ENCODE results near the gene PARP1.
"Not testable (repeated sequence)": the region's sequence is repeated elsewhere in the genome, so short reads cannot be mapped to it uniquely, and the experiment has no call there.

The PARP1 gene

DNA sequence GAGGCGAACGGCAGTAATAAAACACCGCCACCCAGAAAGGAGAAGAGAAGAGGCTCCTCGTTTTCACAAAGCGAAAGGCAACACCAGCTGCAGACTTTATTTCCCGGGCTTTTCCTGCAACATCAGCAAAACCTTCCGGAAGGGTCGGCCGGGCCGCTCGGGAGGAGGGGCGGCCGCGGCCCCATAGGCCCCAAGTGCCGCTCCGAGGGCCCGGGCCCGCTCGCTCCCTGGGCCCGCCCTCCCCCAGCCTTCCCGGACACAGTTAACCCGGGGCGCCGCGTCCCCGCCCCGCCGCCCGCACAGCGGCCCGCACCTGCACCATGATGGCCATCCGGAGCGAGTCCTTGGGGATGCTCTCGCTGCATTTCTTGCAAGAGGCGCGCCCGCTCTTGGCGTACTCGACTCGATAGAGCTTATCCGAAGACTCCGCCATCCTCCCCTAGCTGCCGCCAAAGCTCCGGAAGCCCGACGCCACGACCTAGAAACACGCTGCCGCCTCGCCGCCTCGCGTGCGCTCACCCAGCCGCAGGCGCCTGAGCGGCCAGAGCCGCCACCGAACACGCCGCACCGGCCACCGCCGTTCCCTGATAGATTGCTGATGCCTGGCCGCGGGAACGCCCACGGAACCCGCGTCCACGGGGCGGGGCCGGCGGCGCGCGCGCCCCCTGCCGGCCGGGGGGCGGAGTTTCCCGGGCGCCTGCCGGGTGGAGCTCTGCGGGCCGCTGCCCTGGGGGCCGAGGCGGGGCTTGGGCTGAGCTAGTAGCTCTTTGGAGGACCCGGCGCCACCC is at the start of gene PARP1:
Gene PARP1, minus strand, starts transcription at position 597 of the 788 bp plus-strand sequence. Its CDS starts 164 bp downstream, at position 433.
- peak in 57 of 58 donors; percentile 24 to 88 (median 79) for DNase-seq

DNA sequence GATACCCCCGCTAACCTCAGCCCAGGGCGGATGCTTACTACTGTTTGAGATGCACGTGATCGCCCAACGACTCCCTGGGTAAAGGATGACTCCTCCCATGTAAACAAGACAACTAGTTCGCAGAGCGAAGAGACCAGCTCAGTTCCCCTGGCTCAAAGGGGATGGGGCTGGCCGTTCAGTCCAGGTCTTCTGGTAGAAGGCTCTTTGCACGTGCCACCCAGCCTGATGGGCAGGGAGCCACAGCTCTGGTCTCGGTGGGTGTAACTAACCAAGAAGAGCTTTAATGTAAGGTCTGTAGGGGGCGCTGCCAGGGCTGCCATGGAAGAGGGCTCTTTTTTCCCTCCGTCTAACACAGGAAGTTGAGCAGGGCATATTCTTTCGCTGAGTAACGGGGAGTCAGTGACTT is 49.4 kb upstream of the PARP1 start:
- no peak for DNase-seq

DNA sequence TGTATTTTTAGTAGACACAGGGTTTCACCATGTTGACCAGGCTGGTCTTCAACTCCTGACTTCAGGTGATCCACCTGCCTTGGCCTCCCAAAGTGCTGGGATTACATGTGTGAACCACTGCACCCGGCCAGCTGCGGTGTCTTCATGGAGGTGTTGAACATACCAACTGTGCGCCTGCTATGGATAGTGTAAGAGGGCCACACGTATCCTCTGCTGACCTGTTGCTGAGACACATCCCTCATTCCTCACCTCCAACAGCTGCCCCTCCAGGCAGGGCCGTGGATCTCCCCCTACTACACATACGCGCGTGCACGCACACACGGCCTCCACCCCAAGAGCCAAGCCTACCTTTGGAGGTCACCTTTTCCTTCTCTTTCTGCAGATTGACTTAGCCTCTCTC is 48.0 kb upstream of the PARP1 start:
- DNase-seq: no peak

DNA sequence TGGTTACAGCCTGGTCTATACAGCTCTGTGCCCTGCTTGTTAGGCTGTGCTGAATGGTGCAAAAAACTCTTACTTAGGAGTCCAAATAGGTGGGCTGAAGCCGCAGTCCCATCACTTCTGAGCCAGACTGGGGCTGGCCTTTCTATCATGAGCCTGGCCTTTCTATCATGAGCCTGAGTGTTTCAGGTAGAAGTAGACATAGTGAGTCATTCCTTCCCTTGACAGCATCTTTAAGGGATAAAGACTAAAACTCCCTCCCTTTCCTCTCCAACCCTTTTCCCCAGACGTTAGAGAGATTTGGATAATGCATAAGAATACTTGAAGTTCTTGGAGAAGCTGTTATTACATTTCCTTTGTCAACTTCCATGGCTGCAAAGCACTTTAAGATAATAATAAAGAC is 46.5 kb upstream of the PARP1 start:
- no peak for DNase-seq

DNA sequence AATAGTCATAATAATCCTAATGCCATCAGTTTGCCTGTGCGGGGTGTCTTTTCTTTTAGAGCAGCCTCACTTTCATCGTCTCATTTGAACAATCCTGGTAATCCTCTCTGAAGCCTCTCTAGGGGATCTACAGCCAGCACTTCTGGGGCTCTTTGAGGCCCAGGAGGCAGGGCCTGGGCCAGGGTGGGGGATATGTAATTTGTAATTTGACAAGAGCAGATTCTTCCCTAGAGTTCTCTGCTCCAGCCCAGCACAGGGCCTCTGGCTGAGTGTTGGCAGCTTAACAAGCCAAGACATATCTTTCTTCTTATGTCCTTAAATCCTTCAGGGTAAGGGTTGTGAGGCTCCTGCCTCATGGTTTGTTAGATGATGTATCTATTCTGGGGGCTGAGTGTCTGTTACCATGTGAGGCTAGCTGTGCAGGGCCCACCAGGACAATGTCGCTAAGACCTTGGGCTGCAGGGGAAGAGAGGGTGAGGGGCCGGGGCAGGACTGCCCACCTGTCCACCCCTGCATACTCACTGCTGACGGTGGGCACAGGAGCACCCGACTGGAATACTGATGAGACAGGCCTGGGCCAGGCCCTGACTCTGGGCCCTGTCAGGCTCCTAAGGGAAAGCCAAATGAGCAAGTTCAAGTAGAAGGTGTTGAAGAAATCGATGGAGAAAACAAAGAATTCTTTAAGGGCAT is 45.3 kb upstream of the PARP1 start:
- DNase-seq: no peak

DNA sequence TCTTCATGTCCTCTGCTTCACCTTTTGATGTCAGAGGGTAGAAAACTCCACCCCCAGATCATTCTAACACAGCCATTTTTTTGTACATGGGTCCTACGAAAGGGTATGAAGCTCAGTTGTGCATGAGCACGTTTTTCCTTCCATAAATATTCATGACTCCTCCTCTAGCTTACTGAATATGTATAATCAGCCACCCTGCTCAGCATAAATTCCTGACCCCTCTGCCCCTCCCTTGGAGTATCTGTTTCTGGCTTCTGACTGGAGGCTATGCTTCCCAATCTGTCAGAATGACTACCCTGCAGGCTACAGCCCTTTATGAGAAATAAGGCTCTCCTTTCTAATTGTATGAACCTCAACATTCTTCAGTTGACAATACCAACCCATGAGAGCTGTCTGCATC is 42.8 kb upstream of the PARP1 start:
- no peak for DNase-seq

DNA sequence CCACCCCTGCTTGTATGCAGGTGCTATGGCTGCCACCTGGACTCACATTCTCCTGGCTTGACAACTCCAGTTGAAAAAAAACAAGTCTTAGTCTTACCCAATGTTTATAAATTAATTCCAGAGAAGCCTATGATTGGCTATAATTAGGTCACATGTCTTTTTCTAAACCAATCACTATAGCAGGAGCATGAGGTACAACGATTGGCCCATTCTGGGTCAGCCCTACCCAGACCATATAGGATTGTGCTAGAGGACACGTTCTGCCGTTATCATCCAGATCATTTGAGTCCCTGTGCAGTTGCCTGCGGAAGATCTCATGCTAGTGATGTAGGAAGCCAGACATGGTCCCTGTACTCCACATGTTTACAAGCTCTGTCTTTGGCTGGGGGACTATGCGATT is 41.9 kb upstream of the PARP1 start:
- DNase-seq: no peak

DNA sequence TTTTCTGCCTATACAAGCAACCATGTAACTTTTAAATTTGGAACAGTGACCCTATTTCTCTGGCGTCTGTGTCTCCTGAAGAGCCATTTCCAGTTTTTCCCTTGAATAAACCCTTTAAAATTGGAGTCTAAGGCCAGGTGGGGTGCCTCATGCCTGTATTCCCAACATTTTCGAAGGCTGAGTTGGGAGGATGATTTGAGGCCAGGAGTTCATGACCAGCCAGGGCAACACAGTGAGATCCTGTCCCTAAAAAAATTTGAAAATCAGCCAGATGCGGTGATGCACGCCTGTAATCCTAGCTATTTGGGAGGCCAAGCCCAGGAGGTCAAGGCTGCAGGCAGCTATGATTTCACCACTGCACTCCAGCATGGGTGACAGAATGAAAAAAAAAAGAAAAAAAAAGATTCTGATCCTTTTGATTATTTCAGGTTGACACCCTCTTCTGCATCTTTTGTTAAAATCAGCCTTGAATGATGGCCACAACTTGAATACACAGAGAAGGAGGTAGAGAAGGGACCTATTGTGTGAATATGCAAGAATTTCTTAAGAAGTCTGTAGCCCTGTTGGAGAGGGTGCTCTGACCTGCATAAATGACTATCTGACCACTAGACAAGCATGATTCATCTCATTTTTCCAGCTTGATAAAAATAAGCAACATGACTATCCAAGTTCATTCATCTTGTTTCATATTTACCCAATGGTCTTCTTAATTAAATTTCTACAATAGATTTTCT is 40.2 kb upstream of the PARP1 start:
- no peak for DNase-seq

DNA sequence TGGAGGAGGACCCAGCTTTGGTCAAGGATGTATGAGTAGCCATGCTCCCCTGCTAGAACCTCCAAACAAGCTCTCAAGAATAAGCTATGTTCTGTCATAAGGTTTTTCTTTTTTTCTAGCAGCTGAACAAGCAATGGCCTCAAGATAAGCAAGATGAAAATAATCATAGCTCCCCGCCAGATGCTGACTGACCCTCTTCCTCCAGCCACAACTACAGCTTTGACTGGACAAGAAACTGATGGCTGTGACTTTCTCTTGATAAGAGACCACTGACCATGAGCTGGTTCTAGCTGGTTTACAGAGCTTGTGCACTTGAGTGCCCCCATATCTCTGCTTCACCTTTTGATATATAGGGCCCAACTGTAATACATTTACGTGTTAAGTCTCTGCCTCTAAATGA is 38.2 kb upstream of the PARP1 start:
- no peak for DNase-seq

DNA sequence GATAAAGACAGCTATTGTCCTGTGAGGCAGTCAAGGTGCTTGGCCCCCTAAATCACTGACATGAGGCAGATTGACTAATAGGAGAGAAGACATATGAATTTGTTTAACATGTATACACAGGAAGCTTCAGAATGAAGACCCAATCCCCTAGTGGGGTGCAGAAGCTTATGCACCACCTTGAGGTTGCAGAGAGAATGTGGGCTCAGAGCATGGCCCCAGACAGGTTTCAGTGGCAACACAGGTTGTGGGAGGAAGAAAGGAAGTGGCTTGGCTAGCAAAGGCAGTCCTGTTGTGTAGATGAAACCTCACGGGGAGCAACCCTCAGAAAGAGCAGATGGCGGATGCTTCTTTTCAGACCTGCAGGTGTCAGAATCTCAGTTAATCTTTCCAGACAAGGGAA is 37.0 kb upstream of the PARP1 start:
- no peak for DNase-seq

DNA sequence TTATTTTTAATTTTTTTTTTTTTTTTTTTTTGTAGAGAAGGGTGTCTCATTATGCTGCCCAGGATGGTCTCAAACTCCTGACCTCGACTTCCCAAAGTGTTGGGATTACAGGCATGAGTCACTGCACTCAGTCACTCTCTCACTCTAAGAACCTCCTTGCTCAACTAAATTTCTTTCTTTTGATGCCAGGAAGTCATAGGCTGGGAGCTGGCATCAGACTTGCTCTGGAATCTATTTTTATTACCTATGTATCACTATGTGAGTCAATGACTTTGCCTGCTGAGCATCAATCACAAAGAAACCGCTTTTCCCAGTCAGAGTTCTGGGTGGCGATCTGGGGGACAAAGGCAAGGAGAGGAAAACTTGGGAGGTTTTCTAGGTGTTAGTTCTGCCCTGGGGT is 35.5 kb upstream of the PARP1 start:
- DNase-seq: no peak

DNA sequence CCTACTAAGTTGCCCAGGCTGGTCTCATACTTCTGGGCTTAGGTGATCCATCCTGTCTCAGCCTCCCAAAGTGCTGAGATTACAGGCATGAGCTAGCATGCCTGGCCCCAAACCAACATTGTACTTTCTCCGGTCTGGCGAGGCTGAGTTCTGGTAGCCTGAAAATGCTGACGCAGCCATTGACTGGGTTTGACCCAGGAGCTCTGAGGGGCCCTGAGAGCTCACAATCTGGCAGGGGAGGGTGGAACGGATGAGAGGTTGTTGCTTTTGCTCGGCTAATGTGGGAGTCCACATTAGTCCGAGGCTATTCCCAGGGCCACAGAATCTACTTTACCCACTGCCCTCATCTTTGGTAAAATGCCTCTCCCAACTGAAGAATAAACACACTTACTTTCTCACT is 35.1 kb upstream of the PARP1 start:
- no peak for DNase-seq

DNA sequence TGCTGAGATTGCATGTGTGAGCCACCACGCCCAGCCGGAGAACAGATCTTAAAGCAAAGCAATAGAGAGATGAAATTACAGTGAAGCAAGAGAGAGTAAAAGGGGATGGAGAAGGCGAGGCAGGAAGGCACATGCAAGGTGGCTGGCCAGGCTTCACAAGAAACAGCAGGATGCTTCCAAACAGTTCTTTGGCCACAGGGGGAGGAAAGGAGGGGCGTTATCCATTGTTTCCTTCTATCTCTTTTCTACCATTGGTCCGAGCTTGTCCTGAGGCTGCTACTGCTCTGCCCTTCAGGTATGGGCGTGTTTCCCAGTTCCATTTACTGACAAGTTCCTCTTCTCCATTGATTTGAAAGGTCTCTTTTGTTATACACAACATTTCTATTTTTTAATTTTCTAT is 33.7 kb upstream of the PARP1 start:
- DNase-seq: no peak

DNA sequence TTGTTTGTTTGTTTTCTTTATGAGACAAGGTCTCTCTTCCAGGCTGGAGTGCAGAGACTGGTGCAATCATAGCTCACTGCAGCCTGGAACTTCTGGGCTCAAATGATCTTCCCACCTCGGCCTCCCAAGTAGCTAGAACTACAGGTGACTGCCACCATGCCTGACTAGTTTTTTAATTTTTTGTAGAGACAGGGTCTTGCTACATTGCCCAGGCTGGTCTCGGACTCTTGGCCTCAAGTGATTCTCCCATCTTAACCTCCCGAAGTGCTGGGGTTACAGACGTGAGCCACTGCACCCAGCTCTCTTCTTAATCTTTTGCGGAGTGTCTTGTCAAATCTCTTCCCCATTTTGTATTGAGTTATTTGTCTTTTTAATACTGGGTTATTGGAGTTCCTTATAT is 32.6 kb upstream of the PARP1 start:
- no peak for DNase-seq

DNA sequence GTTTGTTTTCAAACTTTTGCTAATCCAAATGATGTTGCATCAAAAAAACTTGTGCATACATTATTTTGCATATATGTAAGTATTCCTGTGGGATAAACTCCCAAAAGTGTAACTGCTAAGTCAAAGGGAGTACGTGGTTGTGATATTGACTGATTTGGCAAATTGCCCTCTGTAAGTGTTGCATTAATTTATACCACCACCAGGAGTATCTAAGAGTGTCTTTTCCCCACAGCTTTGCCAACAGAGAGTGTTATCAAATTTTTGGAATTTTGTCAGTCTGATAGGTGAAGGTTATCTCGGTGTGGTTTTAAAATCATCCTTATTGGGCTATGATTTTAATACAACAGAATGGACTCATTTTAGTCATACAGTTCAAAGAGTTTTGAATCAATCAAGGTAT is 30.1 kb upstream of the PARP1 start:
- DNase-seq: no peak

DNA sequence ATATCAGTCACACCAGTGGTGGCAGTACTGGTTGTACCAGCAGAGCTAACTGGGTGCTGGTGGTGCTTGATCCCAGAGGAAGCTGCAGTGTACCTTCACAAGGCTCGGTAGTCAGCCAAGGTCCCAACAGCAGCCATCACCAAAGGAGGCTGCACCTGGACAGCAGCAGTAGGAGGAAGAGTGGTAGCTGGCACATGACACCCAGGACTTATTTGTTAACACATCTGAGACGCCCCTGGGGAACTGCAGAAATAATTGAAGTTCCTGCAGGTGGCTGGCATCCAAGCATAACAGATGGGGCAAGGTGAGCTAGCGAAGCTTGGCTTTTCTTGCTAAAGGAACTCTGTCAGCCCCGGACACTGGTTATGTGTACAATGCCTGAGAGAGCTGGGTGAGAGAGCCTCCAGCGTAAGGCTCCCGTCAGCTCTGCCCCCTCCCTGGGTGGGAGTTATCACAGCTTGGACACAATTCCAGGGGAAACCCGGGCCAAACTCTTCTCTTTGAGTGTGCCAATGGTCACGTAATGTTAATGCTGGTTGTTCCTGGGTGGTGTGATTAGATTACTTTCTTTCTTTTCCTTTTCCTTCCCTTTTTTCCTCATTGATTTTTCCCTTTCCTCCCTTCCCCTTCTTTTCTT is 29.1 kb upstream of the PARP1 start:
- no peak for DNase-seq

DNA sequence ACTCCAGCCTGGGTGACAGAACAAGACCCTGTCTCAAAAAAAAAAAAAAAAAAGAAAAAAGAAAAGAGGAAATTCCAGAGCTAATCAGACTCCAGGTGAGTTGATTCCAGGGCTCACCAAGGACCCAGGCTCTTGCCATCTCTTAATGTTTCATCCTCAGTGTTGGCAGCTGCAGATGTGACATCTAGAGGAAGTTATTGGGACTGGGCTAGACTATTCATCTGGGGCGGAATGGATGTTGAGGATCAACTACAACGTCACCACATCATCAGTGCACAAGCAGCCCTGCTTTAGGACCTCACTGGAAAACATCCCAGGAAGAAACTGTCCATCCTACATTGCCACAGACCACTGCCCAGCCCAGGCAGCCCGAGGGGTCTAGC is 28.6 kb upstream of the PARP1 start:
- DNase-seq: no peak

DNA sequence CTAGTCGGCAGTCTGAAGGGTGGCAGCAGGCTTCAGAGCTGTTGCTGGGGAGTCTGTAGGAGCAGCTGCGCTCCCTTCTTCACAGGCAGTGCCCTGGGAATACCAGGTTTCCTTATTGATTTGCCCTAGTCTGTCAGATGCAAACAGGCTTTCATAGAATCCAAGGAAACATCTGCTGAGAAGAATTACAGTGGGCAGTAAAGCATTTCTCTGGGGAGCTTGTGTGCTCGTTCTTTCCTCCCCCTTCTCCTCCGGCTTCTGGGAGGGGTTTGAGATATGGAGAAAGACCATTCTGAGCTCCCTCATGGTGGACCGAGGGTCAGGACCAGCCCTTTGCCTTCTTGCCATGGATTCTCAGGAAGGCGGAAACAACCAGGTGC is 25.4 kb upstream of the PARP1 start:
- DNase-seq: no peak

DNA sequence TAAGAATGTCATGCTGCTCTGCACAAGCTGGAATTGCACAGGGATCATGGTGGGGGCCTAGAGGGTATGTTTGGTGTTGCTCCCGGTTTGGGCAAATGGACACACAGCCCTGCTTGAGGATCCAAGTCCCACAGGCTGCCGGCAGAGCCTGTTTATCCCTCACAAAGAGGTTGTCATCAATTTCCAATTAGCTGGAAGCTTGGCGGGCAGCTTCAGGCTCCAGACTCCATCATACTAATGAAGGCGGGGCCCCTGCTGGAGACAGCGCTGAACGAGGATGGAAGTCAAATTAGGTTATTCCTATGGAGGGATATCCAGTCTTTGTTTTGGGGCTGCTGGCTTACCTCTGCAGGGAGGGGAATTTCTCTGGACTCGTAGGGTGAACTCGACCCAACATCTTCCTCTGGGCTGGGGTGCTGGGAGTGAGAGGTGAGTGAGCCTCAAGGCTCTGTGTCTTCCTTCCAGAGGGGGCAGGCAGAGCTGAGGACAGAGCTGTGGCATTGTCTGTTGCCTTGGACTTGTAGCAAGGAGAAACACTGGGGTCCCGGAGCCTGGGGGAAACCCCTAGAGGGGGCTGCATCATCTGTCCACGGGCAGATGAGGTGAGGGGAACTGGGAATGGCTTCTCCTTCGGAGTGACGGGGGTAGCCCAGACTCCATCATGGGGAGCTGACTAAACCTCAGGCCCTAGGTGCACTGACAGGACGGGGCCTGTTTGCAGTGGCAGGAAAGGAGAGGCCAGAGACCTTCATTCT is 24.9 kb upstream of the PARP1 start:
- DNase-seq: peak in 3 of 58 donors; percentile 5 to 23 (median 16)

DNA sequence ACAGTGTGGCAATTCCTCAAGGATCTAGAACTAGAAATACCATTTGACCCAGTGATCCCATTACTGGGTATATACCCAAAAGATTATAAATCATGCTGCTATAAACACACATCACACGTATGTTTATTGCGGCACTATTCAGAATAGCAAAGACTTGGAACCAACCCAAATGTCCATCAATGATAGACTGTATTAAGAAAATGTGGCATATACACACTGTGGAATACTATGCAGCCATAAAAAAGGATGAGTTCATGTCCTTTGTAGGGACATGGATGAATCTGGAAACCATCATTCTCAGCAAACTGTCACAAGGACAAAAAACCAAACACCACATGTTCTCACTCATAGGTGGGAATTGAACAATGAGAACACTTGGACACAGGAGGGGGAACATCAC is 24.0 kb upstream of the PARP1 start:
- not testable (repeated sequence) for DNase-seq

Data from anterior cingulate cortex (tissue), 58 donors.